ENCODE results near the gene MAB21L3. TPM values are rescaled to one million over a fixed set of nuclear protein-coding genes. Genes with fewer than 3 reads are reported as not detected.

The MAB21L3 gene
- total RNA-seq, 4 donors from 2014 or later = 0.22 to 0.63 TPM; not detected in 2

DNA sequence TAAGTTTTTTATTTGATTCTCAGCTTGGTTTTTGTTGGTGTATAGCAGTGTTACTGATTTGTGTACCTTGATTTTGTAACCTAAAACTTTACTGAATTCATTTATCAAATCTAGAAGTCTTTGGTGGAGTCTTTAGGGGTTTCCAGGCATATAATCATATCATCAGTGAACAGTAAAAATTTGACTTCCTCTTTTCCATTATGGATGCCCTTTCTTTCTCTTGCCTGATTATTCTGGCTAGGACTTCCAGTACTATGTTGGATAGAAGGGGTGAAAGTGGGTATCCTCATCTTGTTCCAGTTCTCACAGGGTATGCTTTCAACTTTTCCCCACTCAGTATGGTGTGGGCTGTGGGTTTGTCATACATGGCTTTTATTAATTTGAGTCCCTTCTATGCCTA, 23.6 kb upstream of the MAB21L3 start:
- H3K27me3 ChIP-seq = no peaks in the 10 kb centered on the region
- H3K4me3 ChIP-seq = no peak overlapping the region
- peaks cover 0 to 21% (median 9%) of the 10 kb centered on the region in 4 donors for H3K9me3 ChIP-seq
- H3K4me1 ChIP-seq = no peaks in the 10 kb centered on the region
- DNase-seq (ENCODE audit: low spot score in 2 of 2) = no peak
- no peak overlapping the region for H3K27ac ChIP-seq
- H3K36me3 ChIP-seq = peaks cover 0 to 6% (median 0%) of the 10 kb centered on the region in 3 donors
- TF ChIP-seq POLR2A (IDR thresholded peaks at IDR 0.05) = no peak
- TF ChIP-seq, protein P1, sequence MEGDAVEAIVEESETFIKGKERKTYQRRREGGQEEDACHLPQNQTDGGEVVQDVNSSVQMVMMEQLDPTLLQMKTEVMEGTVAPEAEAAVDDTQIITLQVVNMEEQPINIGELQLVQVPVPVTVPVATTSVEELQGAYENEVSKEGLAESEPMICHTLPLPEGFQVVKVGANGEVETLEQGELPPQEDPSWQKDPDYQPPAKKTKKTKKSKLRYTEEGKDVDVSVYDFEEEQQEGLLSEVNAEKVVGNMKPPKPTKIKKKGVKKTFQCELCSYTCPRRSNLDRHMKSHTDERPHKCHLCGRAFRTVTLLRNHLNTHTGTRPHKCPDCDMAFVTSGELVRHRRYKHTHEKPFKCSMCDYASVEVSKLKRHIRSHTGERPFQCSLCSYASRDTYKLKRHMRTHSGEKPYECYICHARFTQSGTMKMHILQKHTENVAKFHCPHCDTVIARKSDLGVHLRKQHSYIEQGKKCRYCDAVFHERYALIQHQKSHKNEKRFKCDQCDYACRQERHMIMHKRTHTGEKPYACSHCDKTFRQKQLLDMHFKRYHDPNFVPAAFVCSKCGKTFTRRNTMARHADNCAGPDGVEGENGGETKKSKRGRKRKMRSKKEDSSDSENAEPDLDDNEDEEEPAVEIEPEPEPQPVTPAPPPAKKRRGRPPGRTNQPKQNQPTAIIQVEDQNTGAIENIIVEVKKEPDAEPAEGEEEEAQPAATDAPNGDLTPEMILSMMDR (IDR thresholded peaks at IDR 0.05) = no peak

DNA sequence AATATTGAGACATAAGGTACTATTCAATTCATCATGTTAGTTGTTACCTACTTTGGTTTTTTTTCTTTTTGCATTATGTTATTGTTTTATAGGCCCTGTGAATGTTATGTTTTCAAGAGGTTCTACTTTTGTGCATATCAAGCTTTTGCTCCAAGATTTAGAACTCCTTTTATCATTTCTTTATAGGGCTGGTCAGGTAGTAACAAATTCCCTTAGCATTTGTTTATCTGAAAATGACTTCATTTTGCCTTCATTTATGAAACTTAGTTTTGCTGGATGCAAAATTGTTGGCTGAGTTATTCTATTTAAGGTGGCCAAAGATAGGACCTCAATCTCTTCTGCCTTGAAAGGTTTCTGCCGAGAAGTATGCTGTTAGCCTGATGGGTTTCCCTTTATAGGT, 21.3 kb upstream of the MAB21L3 start:
- WGBS, 2 donors = 93% methylated on average over 1 of the region's 1 CpG
- Histone ChIP-seq H3K4me3 (no peak overlapping the region), H3K9me3 (peaks cover 0 to 31% (median 10%) of the 10 kb centered on the region in 4 donors), H3K36me3 (peaks cover 0 to 6% (median 0%) of the 10 kb centered on the region in 3 donors), H3K27ac (no peak overlapping the region), H3K27me3 (no peaks in the 10 kb centered on the region), H3K4me1 (no peaks in the 10 kb centered on the region)
- no peak for TF ChIP-seq EP300 (IDR thresholded peaks at IDR 0.05)
- TF ChIP-seq POLR2A (IDR thresholded peaks at IDR 0.05) = no peak
- TF ChIP-seq, protein P1 (IDR thresholded peaks at IDR 0.05) = no peak
- DNase-seq (ENCODE audit: low spot score in 2 of 2) = no peak

DNA sequence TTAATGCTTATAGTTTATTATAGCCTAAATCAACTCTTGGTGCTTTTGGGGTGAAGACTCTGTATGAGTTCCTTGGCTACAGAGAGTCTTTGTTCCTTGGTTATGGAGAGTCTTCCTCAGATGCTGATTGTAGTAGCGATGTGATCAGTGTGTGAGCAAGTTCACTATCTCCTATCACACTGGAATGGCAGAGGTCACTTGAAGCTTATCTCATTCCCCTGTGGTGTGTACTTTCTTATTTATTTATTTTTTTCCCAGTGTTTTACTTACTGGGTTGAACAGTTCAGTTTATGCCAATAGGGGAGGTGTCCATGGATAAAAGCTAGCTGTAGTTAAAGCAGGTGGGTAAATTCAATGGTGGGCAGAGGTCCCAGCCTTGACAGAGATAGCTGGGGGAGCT, 20.1 kb upstream of the MAB21L3 start:
- H3K9me3 ChIP-seq = peaks cover 0 to 42% (median 10%) of the 10 kb centered on the region in 4 donors
- TF ChIP-seq, protein P1 (IDR thresholded peaks at IDR 0.05) = no peak
- no peak for TF ChIP-seq EP300 (IDR thresholded peaks at IDR 0.05)
- no peak for TF ChIP-seq POLR2A (IDR thresholded peaks at IDR 0.05)
- no peaks in the 10 kb centered on the region for H3K27me3 ChIP-seq
- H3K4me3 ChIP-seq = no peak overlapping the region
- no peak for DNase-seq (ENCODE audit: low spot score in 2 of 2)
- peaks cover 0 to 6% (median 0%) of the 10 kb centered on the region in 3 donors for H3K36me3 ChIP-seq
- H3K27ac ChIP-seq = no peak overlapping the region
- 83 to 100% methylated on average over 1 of the region's 1 CpG for WGBS, 2 donors
- H3K4me1 ChIP-seq = no peaks in the 10 kb centered on the region

DNA sequence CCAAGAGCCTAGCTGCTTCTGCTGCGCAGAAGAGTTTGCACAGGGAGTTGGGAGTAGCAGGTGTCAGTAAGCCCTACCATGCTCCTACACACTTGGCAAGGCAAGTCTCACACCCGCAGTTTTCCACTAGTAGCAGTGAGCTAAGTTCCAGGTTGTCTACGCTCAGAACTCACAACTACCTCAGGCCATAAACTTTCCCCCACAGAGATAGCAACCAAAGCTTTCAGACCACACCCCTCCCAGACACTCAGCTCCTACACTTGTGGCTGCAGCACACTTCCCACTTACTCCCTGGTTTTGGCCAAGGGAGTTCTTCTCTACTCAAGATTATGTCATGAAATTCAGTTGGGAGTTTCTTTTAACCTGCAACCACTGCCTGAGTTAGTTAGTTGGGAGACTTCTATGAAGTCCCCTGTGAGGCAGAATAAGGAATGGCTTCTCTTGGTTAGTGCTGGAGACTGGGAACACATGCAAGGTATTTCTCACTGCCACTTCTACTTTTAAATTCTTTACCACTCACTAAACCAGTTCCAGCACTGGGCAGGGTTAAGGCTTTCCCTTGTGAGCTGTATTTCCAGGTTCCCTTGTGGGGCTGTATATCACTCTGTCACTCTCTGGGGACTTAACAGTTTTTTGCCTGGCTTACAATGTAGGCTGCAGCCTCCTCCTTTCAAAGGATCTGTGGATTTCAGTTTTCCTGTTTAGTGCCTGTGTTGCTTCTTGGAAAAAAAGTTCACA, 18.3 kb upstream of the MAB21L3 start:
- Histone ChIP-seq H3K27me3 (no peaks in the 10 kb centered on the region), H3K9me3 (peaks cover 0 to 44% (median 10%) of the 10 kb centered on the region in 4 donors), H3K4me1 (no peaks in the 10 kb centered on the region), H3K27ac (no peak overlapping the region), H3K4me3 (no peak overlapping the region), H3K36me3 (peaks cover 0 to 6% (median 0%) of the 10 kb centered on the region in 3 donors)
- DNase-seq (ENCODE audit: low spot score in 2 of 2) = no peak
- TF ChIP-seq POLR2A (IDR thresholded peaks at IDR 0.05) (no peak), EP300 (IDR thresholded peaks at IDR 0.05) (no peak)
- TF ChIP-seq, protein P1 (IDR thresholded peaks at IDR 0.05) = no peak
- 52 to 59% methylated on average over 3 of the region's 3 CpGs for WGBS, 2 donors

DNA sequence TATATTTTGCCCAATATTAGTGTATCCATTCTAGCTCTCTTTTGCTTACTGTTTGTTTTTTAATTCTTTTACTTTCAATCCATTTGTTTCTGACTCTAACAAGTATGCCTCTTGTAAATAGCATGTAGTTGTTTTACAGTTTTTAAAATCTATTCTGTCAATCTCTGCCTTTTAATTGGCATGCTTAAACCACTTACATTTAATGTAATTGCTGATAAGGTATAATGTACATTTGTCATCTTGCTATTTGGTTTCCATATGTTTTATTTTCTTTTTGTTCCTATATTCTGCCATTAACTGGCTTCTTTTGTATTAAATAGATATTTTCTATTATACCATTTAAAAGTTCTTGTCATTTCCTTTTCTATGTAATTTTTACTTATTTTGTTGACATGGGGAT, 16.2 kb upstream of the MAB21L3 start:
- Histone ChIP-seq H3K36me3 (peaks cover 0 to 6% (median 0%) of the 10 kb centered on the region in 3 donors), H3K4me1 (no peaks in the 10 kb centered on the region), H3K27me3 (no peaks in the 10 kb centered on the region), H3K9me3 (peaks cover 0 to 34% (median 7%) of the 10 kb centered on the region in 4 donors), H3K27ac (no peak overlapping the region), H3K4me3 (no peak overlapping the region)
- TF ChIP-seq, protein P1 (IDR thresholded peaks at IDR 0.05) = no peak
- no peak for TF ChIP-seq EP300 (IDR thresholded peaks at IDR 0.05)
- no peak for TF ChIP-seq POLR2A (IDR thresholded peaks at IDR 0.05)
- no peak for DNase-seq (ENCODE audit: low spot score in 2 of 2)

All from tibial nerve (tissue), 4 donors.